WI38 (cell line): Measurements from ENCODE around the gene INA.
"Not testable (repeated sequence)": the region's sequence is repeated elsewhere in the genome, so short reads cannot be mapped to it uniquely, and the experiment has no call there.

ENCODE experiments used
- H3K4me3 ChIP-seq: 2 replicates; pipeline ENCODE4 v1.5.1; 2011; ENCODE audit warnings: low read depth, mild to moderate bottlenecking, control low read depth, low read length
- TF ChIP-seq, protein P1 (sequence below): IDR thresholded peaks from 2 replicates; pipeline ENCODE4 v1.5.1; 2012; ENCODE audit warnings: low read depth, mild to moderate bottlenecking, control low read depth, low read length

The INA gene

DNA sequence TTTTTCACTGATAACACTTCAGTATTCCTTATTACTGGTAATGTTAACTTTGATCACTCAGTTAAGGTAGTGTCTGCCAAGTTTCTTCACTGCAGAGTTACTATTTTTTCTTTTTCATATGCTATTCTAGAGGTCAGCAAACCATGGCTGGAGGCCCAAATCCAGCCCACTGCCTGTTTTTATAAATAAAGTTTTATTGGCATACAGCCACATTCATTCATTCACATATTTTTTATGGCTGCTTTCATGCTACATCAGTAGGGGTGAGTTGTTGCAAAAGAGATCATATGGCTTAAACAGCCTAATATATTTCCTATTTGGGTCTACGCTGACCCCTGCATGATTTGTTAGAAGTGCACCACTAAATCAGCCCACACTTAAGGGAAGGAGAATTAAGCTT is 20.3 kb upstream of the INA start:
- H3K4me3 ChIP-seq, result no peak overlapping the region
- TF ChIP-seq, protein P1, sequence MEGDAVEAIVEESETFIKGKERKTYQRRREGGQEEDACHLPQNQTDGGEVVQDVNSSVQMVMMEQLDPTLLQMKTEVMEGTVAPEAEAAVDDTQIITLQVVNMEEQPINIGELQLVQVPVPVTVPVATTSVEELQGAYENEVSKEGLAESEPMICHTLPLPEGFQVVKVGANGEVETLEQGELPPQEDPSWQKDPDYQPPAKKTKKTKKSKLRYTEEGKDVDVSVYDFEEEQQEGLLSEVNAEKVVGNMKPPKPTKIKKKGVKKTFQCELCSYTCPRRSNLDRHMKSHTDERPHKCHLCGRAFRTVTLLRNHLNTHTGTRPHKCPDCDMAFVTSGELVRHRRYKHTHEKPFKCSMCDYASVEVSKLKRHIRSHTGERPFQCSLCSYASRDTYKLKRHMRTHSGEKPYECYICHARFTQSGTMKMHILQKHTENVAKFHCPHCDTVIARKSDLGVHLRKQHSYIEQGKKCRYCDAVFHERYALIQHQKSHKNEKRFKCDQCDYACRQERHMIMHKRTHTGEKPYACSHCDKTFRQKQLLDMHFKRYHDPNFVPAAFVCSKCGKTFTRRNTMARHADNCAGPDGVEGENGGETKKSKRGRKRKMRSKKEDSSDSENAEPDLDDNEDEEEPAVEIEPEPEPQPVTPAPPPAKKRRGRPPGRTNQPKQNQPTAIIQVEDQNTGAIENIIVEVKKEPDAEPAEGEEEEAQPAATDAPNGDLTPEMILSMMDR, result no peak

- H3K4me3 ChIP-seq, result no peak overlapping the region
- TF ChIP-seq, protein P1, result no peak
These were observed 19.1 kb upstream of the INA start for GRCh38 chr10:103257812-103258211.

DNA sequence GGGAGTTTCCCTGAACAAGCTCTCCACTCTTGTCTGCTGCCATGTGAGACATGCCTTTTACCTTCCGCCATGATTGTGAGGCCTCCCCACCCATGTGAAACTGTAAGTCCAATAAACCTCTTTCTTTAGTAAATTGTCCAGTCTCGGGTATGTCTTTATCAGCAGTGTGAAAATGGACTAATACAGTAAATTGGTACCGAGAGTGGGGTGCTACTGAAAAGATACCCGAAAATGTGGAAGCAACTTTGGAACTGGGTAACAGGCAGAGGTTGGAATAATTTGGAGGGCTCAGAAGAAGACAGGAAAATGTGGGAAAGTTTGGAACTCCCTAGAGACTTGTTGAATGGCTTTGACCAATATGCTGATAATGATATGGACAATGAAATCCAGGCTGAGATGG is 18.0 kb upstream of the INA start:
- not testable (repeated sequence) for H3K4me3 ChIP-seq

DNA sequence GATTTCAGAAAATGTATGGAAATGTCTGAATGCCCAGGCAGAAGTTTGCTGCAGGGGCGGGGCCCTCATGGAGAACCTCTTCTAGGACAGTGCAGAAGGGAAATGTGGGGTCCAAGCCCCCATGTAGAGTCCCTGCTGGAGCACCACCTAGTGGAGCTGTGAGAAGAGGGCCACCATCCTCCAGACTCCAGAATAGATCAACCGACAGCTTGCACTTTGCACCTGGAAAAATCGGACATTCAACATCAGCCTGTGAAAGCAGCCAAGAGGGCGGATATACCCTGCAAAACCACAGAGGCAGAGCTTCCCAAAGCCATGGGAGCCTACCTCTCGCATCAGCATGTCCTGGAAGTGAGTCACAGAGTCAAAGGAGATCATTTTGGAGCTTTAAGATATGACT is 16.9 kb upstream of the INA start:
- TF ChIP-seq, protein P1, result no peak

GRCh38 chr10:103262229-103262628 is 14.7 kb upstream of the INA start:
- TF ChIP-seq, protein P1, result no peak
- no peak overlapping the region for H3K4me3 ChIP-seq

More for the DNA sequence above, 16.9 kb upstream of the INA start:
- no peak overlapping the region for H3K4me3 ChIP-seq

- TF ChIP-seq, protein P1, result no peak
- no peak overlapping the region for H3K4me3 ChIP-seq
These were observed 11.1 kb upstream of the INA start for GRCh38 chr10:103265717-103266329.

GRCh38 chr10:103273041-103273441 is 3.9 kb upstream of the INA start:
- no peak overlapping the region for H3K4me3 ChIP-seq
- TF ChIP-seq, protein P1, result no peak
